Astrocyte (in vitro differentiated cells and primary cell): Measurements from ENCODE around the gene EPB42. TPM values are rescaled to one million over a fixed set of nuclear protein-coding genes. Genes with fewer than 3 reads are reported as not detected.

Experiments used
- DNase-seq: peaks from one replicate; pipeline ENCODE4 v3.0.0-alpha.2; 2010; ENCODE audit warnings: low read depth
- FAIRE-seq: peaks from 2 replicates; lab custom pipeline; 2011; peaks lifted over from hg19 to GRCh38; lab: Jason Lieb, UNC
- H2AFZ ChIP-seq: 2 replicates; pipeline ENCODE4 v1.6.0; 2012; ENCODE audit warnings: low read depth, low read length, inconsistent platforms
- H3K27ac ChIP-seq: 2 replicates; pipeline ENCODE4 v1.5.1; 2011; ENCODE audit warnings: low read depth, low read length, inconsistent platforms
- H3K27me3 ChIP-seq: 2 replicates; pipeline ENCODE4 v1.6.0; 2011; ENCODE audit warnings: low read length, inconsistent platforms; ENCODE audit not compliant: insufficient read depth
- H3K36me3 ChIP-seq: 2 replicates; pipeline ENCODE4 v1.5.1; 2011; ENCODE audit warnings: low read length, inconsistent platforms; ENCODE audit not compliant: insufficient read depth
- H3K4me1 ChIP-seq: 2 replicates; pipeline ENCODE4 v1.5.1; 2011; ENCODE audit warnings: low read length, inconsistent platforms; ENCODE audit not compliant: insufficient read depth
- H3K4me2 ChIP-seq: 2 replicates; pipeline ENCODE4 v1.6.0; 2012; ENCODE audit warnings: low read length, inconsistent platforms
- H3K4me3 ChIP-seq: 2 replicates; pipeline ENCODE4 v1.5.1; 2011; ENCODE audit warnings: low read depth, mild to moderate bottlenecking, low read length, inconsistent platforms; ENCODE audit not compliant: insufficient read depth
- H3K79me2 ChIP-seq: 2 replicates; pipeline ENCODE4 v1.6.0; 2012; ENCODE audit warnings: mild to moderate bottlenecking, low read length, inconsistent platforms; ENCODE audit not compliant: insufficient read depth
- H3K9ac ChIP-seq: 2 replicates; pipeline ENCODE4 v1.6.0; 2012; ENCODE audit warnings: mild to moderate bottlenecking, low read length, inconsistent platforms
- H3K9me3 ChIP-seq: 2 replicates; pipeline ENCODE4 v1.5.1; 2012; ENCODE audit warnings: low read depth, mild to moderate bottlenecking, low read length, inconsistent platforms; ENCODE audit not compliant: insufficient read depth
- H4K20me1 ChIP-seq: 2 replicates; pipeline ENCODE4 v1.6.0; 2012; ENCODE audit warnings: low read length, inconsistent platforms; ENCODE audit not compliant: insufficient read depth
- H3K27ac Mint-ChIP-seq: one replicate; pipeline ENCODE4 v1.8.0; 2021; ENCODE audit warnings: mild to moderate bottlenecking, mixed read lengths; ENCODE audit not compliant: unreplicated experiment
- H3K27me3 Mint-ChIP-seq: one replicate; pipeline ENCODE4 v1.8.0; 2021; ENCODE audit warnings: low read depth, mixed read lengths; ENCODE audit not compliant: unreplicated experiment
- H3K36me3 Mint-ChIP-seq: one replicate; pipeline ENCODE4 v1.8.0; 2021; ENCODE audit warnings: low read depth, mixed read lengths; ENCODE audit not compliant: unreplicated experiment
- H3K4me1 Mint-ChIP-seq: one replicate; pipeline ENCODE4 v1.8.0; 2021; ENCODE audit warnings: low read depth, mixed read lengths; ENCODE audit not compliant: unreplicated experiment
- H3K4me3 Mint-ChIP-seq: one replicate; pipeline ENCODE4 v1.8.0; 2021; ENCODE audit warnings: mild to moderate bottlenecking, moderate library complexity, mixed read lengths; ENCODE audit not compliant: unreplicated experiment
- H3K9me3 Mint-ChIP-seq: one replicate; pipeline ENCODE4 v1.8.0; 2021; ENCODE audit warnings: mild to moderate bottlenecking, mixed read lengths; ENCODE audit not compliant: unreplicated experiment
- CTCF ChIP-seq: IDR thresholded peaks from 2 replicates; pipeline ENCODE4 v1.5.1; 2011; ENCODE audit warnings: low read depth, mild to moderate bottlenecking, inconsistent platforms, low read length, moderate library complexity; ENCODE audit not compliant: insufficient read depth
- EZH2 ChIP-seq: IDR thresholded peaks from 2 replicates; pipeline ENCODE4 v1.6.1; 2012; ENCODE audit warnings: mild to moderate bottlenecking, low read length, inconsistent platforms; ENCODE audit not compliant: insufficient read depth
- total RNA-seq: library from RNA; stranded (reverse); gene quantifications from 2 replicates; pipeline ENCODE4 v1.2.1, GENCODE V29; 2021

Gene EPB42
- total RNA-seq, 1 donor from 2014 or later, result not detected

GRCh38 chr15:43268111-43269105 lies 47.6 kb upstream of the EPB42 start:
- no peak for DNase-seq
- H3K79me2 ChIP-seq, result no peaks in the 10 kb centered on the region

GRCh38 chr15:43267439-43267838 lies 46.6 kb upstream of the EPB42 start:
- no peaks in the 10 kb centered on the region for H3K36me3 ChIP-seq
- no peak overlapping the region for H3K4me2 ChIP-seq
- FAIRE-seq (no peak), DNase-seq (no peak)
- TF ChIP-seq CTCF (no peak), EZH2 (no peak)
- H4K20me1 ChIP-seq, result no peaks in the 10 kb centered on the region
- H3K9ac ChIP-seq, result no peak overlapping the region
- no peaks in the 10 kb centered on the region for H3K9me3 ChIP-seq
- H3K27ac ChIP-seq, result no peak overlapping the region
- H3K4me3 ChIP-seq, result no peak overlapping the region
- Mint-ChIP-seq H3K4me1 (no peaks in the 10 kb centered on the region), H3K36me3 (no peaks in the 10 kb centered on the region), H3K9me3 (peaks cover 6% of the 10 kb centered on the region), H3K27me3 (peaks cover 47% of the 10 kb centered on the region), H3K4me3 (no peak overlapping the region), H3K27ac (no peak overlapping the region)
- no peak overlapping the region for H2AFZ ChIP-seq
- H3K79me2 ChIP-seq, result no peaks in the 10 kb centered on the region
- H3K27me3 ChIP-seq, result peaks cover 33% of the 10 kb centered on the region
- no peaks in the 10 kb centered on the region for H3K4me1 ChIP-seq

More at GRCh38 chr15:43268111-43269105, 47.6 kb upstream of the EPB42 start:
- Mint-ChIP-seq H3K27ac (no peak overlapping the region), H3K4me1 (no peaks in the 10 kb centered on the region), H3K27me3 (peaks cover 45% of the 10 kb centered on the region), H3K36me3 (no peaks in the 10 kb centered on the region), H3K4me3 (no peak overlapping the region), H3K9me3 (peaks cover 7% of the 10 kb centered on the region)
- no peak for FAIRE-seq
- Histone ChIP-seq H3K4me2 (no peak overlapping the region), H2AFZ (no peak overlapping the region), H3K27me3 (peaks cover 33% of the 10 kb centered on the region), H3K9ac (no peak overlapping the region), H4K20me1 (no peaks in the 10 kb centered on the region), H3K27ac (no peak overlapping the region), H3K9me3 (no peaks in the 10 kb centered on the region), H3K4me1 (no peaks in the 10 kb centered on the region), H3K36me3 (no peaks in the 10 kb centered on the region), H3K4me3 (no peak overlapping the region)
- TF ChIP-seq CTCF, result peak; percentile 25
- TF ChIP-seq EZH2, result no peak
